Osteocyte (in vitro differentiated cells): ENCODE results near the gene MZT2A. TPM values are rescaled to one million over a fixed set of nuclear protein-coding genes. Genes with fewer than 3 reads are reported as not detected.
A peak's percentile ranks its signal among the peaks of the same experiment; 100 is the strongest.
"Not testable (repeated sequence)": the region's sequence is repeated elsewhere in the genome, so short reads cannot be mapped to it uniquely, and the experiment has no call there.

ENCODE experiments used
- DNase-seq: peaks from one replicate; pipeline ENCODE4 v3.0.0; 2021; ENCODE audit warnings: mixed read lengths; ENCODE audit not compliant: unreplicated experiment; ENCODE audit errors: extremely low spot score
- H3K27ac Mint-ChIP-seq: one replicate; pipeline ENCODE4 v1.8.0; 2021; ENCODE audit warnings: mild to moderate bottlenecking, mixed read lengths; ENCODE audit not compliant: unreplicated experiment
- H3K27me3 Mint-ChIP-seq: one replicate; pipeline ENCODE4 v1.8.0; 2021; ENCODE audit warnings: mixed read lengths; ENCODE audit not compliant: unreplicated experiment
- H3K36me3 Mint-ChIP-seq: one replicate; pipeline ENCODE4 v1.8.0; 2021; ENCODE audit warnings: mixed read lengths; ENCODE audit not compliant: unreplicated experiment
- H3K4me1 Mint-ChIP-seq: one replicate; pipeline ENCODE4 v1.8.0; 2021; ENCODE audit warnings: mixed read lengths; ENCODE audit not compliant: unreplicated experiment
- H3K4me3 Mint-ChIP-seq: one replicate; pipeline ENCODE4 v1.8.0; 2021; ENCODE audit warnings: mild to moderate bottlenecking, moderate library complexity, mixed read lengths; ENCODE audit not compliant: unreplicated experiment
- H3K9me3 Mint-ChIP-seq: one replicate; pipeline ENCODE4 v1.8.0; 2021; ENCODE audit warnings: mixed read lengths; ENCODE audit not compliant: unreplicated experiment
- total RNA-seq: library from RNA; stranded (reverse); gene quantifications from 2 replicates; pipeline ENCODE4 v1.2.1, GENCODE V29; 2021
- TF ChIP-seq, protein P1 (sequence below): fragments of 200-600 bp; sonication (generic); IDR thresholded peaks from 2 replicates; pipeline ENCODE4 v1.5.0; 2021; ENCODE audit warnings: antibody characterized with exemption, mild to moderate bottlenecking, moderate library complexity

MZT2A gene
- total RNA-seq, 1 donor from 2014 or later, result 110 TPM

- not testable (repeated sequence) for H3K36me3 Mint-ChIP-seq, H3K27ac Mint-ChIP-seq, H3K4me3 Mint-ChIP-seq, H3K27me3 Mint-ChIP-seq, H3K9me3 Mint-ChIP-seq, H3K4me1 Mint-ChIP-seq
- DNase-seq, result peak; percentile 69
Observed at GRCh38 chr2:131476363-131476762, 15.8 kb downstream of the MZT2A start.

- TF ChIP-seq, protein P1, sequence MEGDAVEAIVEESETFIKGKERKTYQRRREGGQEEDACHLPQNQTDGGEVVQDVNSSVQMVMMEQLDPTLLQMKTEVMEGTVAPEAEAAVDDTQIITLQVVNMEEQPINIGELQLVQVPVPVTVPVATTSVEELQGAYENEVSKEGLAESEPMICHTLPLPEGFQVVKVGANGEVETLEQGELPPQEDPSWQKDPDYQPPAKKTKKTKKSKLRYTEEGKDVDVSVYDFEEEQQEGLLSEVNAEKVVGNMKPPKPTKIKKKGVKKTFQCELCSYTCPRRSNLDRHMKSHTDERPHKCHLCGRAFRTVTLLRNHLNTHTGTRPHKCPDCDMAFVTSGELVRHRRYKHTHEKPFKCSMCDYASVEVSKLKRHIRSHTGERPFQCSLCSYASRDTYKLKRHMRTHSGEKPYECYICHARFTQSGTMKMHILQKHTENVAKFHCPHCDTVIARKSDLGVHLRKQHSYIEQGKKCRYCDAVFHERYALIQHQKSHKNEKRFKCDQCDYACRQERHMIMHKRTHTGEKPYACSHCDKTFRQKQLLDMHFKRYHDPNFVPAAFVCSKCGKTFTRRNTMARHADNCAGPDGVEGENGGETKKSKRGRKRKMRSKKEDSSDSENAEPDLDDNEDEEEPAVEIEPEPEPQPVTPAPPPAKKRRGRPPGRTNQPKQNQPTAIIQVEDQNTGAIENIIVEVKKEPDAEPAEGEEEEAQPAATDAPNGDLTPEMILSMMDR, result no peak
- no peaks in the 10 kb centered on the region for H3K4me1 Mint-ChIP-seq
- H3K9me3 Mint-ChIP-seq, result no peaks in the 10 kb centered on the region
- H3K27ac Mint-ChIP-seq, result no peak within 1 kb of the TSS
- H3K36me3 Mint-ChIP-seq, result peaks cover 4% of the 10 kb centered on the region
- no peaks in the 10 kb centered on the region for H3K27me3 Mint-ChIP-seq
- peak; percentile 77 for DNase-seq
- H3K4me3 Mint-ChIP-seq, result no peak within 1 kb of the TSS
Observed at GRCh38 chr2:131475831-131476230, 16.4 kb downstream of the MZT2A start, which contains the start of gene TUBA3D. TSS of gene TUBA3D (plus strand) at chr2:131476119. CDS start at chr2:131476200, 81 bp downstream.

DNA sequence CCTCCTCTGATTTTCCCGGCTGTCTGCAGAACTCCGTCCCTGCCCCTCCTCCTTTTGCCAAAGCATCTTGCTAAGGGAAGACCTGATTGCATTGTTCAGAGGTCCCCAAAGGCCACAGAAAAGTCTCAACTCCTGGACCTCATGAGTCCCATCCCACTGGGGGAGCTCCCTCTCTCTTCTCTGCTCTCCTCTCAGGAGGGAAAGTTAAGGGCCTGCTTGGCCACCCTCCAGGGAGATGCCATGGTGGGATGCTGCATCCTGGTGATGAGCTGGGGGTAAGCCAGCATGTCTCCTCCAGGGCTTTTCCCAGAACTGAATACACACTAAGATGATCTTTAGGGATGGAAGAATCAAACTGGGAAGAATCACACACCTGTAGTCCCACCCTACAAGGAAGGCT, 18.9 kb downstream of the MZT2A start:
- not testable (repeated sequence) for H3K27me3 Mint-ChIP-seq, H3K9me3 Mint-ChIP-seq, H3K4me3 Mint-ChIP-seq, H3K36me3 Mint-ChIP-seq, H3K27ac Mint-ChIP-seq, H3K4me1 Mint-ChIP-seq
- DNase-seq, result peak; percentile 8

DNA sequence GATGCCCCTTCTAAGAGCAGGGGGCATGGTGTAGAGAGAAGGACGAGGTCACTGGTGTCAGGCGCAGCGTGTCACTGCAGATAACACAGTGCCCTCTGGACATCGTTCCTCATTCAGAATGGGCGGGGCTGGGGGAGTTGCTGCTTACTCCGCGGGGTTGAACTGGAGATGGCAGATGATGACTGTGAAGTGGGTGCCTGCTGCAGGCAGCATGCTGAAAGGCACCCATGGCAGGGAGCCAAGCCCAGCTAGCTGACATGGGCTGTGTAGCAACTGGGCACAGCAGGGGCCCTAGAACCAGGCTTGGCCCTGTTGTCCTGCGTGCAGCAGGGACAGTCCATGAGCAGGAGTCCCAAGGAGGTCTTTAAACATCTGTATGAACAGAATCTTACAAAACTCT, 20.6 kb downstream of the MZT2A start:
- H3K4me3 Mint-ChIP-seq, H3K4me1 Mint-ChIP-seq, H3K27ac Mint-ChIP-seq, H3K27me3 Mint-ChIP-seq, H3K36me3 Mint-ChIP-seq, H3K9me3 Mint-ChIP-seq, DNase-seq: not testable (repeated sequence)

DNA sequence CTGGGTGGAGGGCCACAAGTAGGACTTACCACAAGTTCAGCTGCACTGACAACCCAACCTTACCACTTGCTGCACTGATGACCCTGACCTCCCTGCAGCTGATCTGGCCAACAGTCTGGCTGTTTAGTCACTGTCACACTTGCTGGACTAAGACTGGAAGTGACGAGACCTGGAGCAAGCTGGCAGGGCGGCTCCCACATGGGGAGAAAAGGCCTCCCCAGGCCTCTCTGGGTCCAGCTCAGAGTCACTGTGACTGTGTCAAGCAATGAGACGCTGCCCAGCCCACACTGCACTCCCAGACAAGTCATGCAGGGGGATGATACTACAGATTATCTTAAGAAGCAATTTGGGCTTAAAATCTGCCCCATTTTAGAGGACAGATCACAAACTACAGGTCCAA, 21.3 kb downstream of the MZT2A start:
- not testable (repeated sequence) for H3K27ac Mint-ChIP-seq, H3K9me3 Mint-ChIP-seq, H3K36me3 Mint-ChIP-seq, H3K4me3 Mint-ChIP-seq, DNase-seq, H3K27me3 Mint-ChIP-seq, H3K4me1 Mint-ChIP-seq

GRCh38 chr2:131467722-131468121, 24.5 kb downstream of the MZT2A start:
- H3K36me3 Mint-ChIP-seq, H3K27me3 Mint-ChIP-seq, H3K4me1 Mint-ChIP-seq, H3K4me3 Mint-ChIP-seq, H3K9me3 Mint-ChIP-seq, DNase-seq, H3K27ac Mint-ChIP-seq: not testable (repeated sequence)

DNA sequence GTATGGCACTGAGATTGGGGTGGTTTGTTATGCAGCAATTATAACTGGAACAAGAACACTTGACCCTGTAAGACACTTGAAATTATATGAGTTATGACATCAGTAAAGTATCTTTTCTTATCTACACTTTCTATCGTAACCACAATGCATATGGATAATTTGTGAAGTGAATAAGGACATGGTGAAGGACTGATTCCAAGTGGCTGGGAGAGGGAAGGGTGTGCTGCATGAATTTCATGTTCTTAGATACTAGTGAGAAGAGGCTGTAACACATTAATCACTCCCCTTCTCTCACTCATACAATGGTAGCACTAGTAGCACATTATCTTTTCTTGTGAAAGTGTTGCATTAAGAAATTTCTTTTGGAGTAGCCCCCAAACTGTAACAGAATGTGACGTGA, 37.3 kb downstream of the MZT2A start:
- not testable (repeated sequence) for H3K9me3 Mint-ChIP-seq, H3K4me3 Mint-ChIP-seq, H3K27ac Mint-ChIP-seq, H3K36me3 Mint-ChIP-seq, H3K27me3 Mint-ChIP-seq, DNase-seq, H3K4me1 Mint-ChIP-seq

DNA sequence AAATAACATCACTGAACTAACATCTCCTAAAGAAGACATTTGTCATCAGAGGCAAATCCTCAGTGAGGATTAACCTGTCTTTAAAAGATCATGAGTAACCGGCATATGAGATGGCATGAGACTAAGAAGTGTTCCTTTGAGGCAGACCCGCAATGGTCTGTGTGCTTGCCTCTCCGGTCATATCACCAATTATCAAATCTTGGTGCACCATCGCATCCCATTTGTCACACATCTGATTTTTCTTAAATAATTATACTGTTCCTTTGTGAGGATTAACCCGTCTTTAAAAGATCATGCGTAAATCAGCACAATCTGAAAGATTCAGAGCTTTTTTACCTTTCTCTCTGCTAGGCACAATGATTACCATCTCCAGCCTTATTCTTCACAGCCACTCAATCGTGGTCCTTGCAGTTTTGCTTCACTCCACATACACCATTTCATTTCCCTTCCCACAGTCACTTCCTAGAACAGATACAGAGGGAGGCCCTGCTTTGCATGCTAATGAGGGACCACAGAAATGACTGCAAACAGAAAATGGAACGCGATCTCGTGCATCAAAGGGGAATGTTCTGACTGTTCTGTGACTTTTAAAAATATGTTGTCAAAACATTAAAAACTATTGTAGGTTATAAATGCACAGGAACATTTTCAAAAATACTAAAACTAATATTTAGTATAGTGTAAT, 40.8 kb downstream of the MZT2A start:
- not testable (repeated sequence) for DNase-seq, H3K27ac Mint-ChIP-seq, H3K36me3 Mint-ChIP-seq, H3K9me3 Mint-ChIP-seq, H3K4me1 Mint-ChIP-seq, H3K4me3 Mint-ChIP-seq
- peaks cover 14% of the 10 kb centered on the region for H3K27me3 Mint-ChIP-seq

- H3K9me3 Mint-ChIP-seq, DNase-seq, H3K4me3 Mint-ChIP-seq, H3K27ac Mint-ChIP-seq, H3K36me3 Mint-ChIP-seq, H3K4me1 Mint-ChIP-seq: not testable (repeated sequence)
- peaks cover 16% of the 10 kb centered on the region for H3K27me3 Mint-ChIP-seq
Observed at GRCh38 chr2:131447981-131448380, 44.2 kb downstream of the MZT2A start.
